ENCODE results near the gene ST7L. TPM values are rescaled to one million over a fixed set of nuclear protein-coding genes. Genes with fewer than 3 reads are reported as not detected.

The ST7L gene
- total RNA-seq, 1 experiment from 2014 or later, result 18.0 TPM

- no peak for TF ChIP-seq ZNF425 (CRISPR knock-in tag; conservative IDR thresholded peaks at IDR 0.05)
- no peak for TF ChIP-seq ZSCAN18 (CRISPR knock-in tag; IDR thresholded peaks at IDR 0.05)
- no peak for TF ChIP-seq NR1H2 (CRISPR knock-in tag; IDR thresholded peaks at IDR 0.05)
Observed at GRCh38 chr1:112651205-112651604, 32.3 kb upstream of the ST7L start (continued).

- H3K4me1 Mint-ChIP-seq, result no peaks in the 10 kb centered on the region
- no peak for TF ChIP-seq ETV6 (CRISPR knock-in tag; IDR thresholded peaks at IDR 0.05)
- TF ChIP-seq ZNF121 (CRISPR knock-in tag; IDR thresholded peaks at IDR 0.05), result peak; percentile 69; the same call in 1 of the 2 replicates
- CTCF ChIA-PET, result no interaction called here
- H3K36me3 Mint-ChIP-seq, result peaks cover 40% of the 10 kb centered on the region
- ATAC-seq (no peak), DNase-seq (ENCODE audit: low spot score) (no peak)
- H3K9me3 Mint-ChIP-seq, result no peaks in the 10 kb centered on the region
- POLR2A ChIA-PET, result no interaction called here
- no peaks in the 10 kb centered on the region for H3K27me3 Mint-ChIP-seq (ENCODE audit: low read depth)
- no peak overlapping the region for H3K4me3 Mint-ChIP-seq
- H3K27ac Mint-ChIP-seq, result no peak overlapping the region
Observed at GRCh38 chr1:112646225-112646624, 27.3 kb upstream of the ST7L start.

- Mint-ChIP-seq H3K9me3 (peaks cover 7% of the 10 kb centered on the region), H3K27me3 (ENCODE audit: low read depth) (no peaks in the 10 kb centered on the region)
- POLR2A ChIA-PET, result no interaction called here
- TF ChIP-seq GRHL2 (CRISPR knock-in tag; IDR thresholded peaks at IDR 0.05; ENCODE audit: insufficient replicate concordance, severe bottlenecking) (no peak), FOXP1 (CRISPR knock-in tag; IDR thresholded peaks at IDR 0.05; ENCODE audit: borderline replicate concordance) (no peak), ERG (CRISPR knock-in tag; IDR thresholded peaks at IDR 0.05) (no peak), GTF2I (CRISPR knock-in tag; conservative IDR thresholded peaks at IDR 0.05) (no peak), AR (CRISPR knock-in tag; IDR thresholded peaks at IDR 0.05) (no peak), NR2C2 (CRISPR knock-in tag; IDR thresholded peaks at IDR 0.05) (no peak), ATF6 (CRISPR knock-in tag; IDR thresholded peaks at IDR 0.05) (no peak), PRDM15 (CRISPR knock-in tag; IDR thresholded peaks at IDR 0.05) (no peak), ZNF121 (CRISPR knock-in tag; IDR thresholded peaks at IDR 0.05) (no peak), IRF2 (CRISPR knock-in tag; IDR thresholded peaks at IDR 0.05; ENCODE audit: borderline replicate concordance, low read depth) (no peak), CREM (CRISPR knock-in tag; IDR thresholded peaks at IDR 0.05) (no peak), ZNF425 (CRISPR knock-in tag; conservative IDR thresholded peaks at IDR 0.05) (no peak)
Observed at GRCh38 chr1:112643080-112643479, 24.1 kb upstream of the ST7L start.

More at GRCh38 chr1:112643080-112643479, 24.1 kb upstream of the ST7L start:
- no peak for DNase-seq (ENCODE audit: low spot score)
- H3K4me3 Mint-ChIP-seq, result no peak overlapping the region
- no peaks in the 10 kb centered on the region for H3K4me1 Mint-ChIP-seq
- no peak overlapping the region for H3K27ac Mint-ChIP-seq
- CTCF ChIA-PET, result no interaction called here
- peaks cover 21% of the 10 kb centered on the region for H3K36me3 Mint-ChIP-seq
- ATAC-seq, result no peak

All from WTC11 (cell line).